Epidermal melanocyte (primary cell): ENCODE results near the gene XDH.

Experiments
- DNase-seq: peaks from one replicate; pipeline ENCODE4 v3.0.0; 2011; ENCODE audit warnings: low spot score; ENCODE audit not compliant: insufficient read length

XDH gene

DNA sequence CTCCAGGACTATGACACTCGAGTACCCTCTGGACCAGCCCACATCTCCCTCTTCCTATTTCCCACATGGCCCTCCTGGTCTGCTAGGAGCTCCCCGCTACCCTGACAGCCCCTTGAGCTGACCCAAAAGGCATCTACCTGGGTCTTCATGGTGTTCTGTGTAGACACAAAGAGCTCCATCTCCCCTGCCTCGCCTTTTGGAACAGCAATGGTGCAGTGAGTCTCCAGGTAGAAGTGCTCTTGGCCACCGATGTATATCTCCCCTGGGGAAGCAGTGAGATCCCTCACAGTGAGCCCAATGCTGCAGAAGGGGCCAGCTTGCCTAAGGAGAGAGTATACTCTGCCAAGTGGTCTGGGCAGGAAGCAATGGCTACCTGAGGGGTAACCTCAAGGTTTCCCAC lies 47.8 kb downstream of the XDH start:
- no peak for DNase-seq

DNA sequence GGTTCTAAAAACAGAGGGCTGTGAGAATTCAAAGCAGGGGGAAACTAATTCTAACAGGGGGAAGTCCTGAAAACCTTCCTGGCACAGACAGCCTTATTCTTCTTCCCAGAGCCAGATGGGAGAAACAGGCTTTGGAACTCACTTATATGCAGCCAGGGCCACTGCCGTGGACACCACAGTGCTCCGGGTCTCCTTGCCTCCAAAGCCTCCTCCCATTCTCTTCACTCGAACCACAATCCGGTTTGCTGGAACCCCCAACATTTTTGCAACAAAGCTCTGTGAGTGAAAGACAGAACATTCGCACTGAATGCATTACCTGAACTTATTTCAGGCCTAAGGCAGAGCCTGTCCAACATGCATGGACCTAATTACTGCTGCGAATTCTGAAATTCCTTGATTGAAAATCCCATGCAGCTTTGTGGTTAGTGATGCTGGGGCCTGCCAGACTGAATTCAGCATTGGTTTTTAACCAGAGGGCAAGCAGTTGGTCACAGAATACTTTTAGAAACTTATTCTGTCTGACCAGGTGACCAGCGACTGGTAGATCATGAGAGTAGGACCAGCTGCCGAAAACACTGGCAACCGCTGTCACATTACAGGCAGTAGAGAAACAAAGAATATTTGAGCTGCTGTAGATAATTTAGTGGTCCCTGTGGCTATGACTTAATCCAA lies 48.6 kb downstream of the XDH start:
- no peak for DNase-seq

DNA sequence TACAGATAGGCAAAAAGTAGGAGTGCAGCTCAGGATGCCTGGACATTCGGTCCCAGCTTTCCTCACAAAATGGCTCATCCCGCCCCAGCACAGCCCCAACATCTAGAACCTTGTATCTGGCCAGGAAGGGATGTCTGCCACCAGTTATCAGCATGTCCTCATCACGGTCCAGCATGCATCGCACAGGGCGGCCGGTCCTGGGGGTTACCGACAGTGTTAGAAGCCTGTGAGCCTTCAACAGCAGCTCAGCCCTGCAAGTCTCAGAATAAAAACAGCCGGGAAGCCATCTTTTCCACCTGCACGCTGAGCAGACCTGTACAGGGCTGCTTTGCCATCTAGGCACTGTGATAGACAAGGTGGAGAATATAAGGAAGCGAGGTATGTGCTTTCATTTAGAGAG lies 49.2 kb downstream of the XDH start:
- no peak for DNase-seq

DNA sequence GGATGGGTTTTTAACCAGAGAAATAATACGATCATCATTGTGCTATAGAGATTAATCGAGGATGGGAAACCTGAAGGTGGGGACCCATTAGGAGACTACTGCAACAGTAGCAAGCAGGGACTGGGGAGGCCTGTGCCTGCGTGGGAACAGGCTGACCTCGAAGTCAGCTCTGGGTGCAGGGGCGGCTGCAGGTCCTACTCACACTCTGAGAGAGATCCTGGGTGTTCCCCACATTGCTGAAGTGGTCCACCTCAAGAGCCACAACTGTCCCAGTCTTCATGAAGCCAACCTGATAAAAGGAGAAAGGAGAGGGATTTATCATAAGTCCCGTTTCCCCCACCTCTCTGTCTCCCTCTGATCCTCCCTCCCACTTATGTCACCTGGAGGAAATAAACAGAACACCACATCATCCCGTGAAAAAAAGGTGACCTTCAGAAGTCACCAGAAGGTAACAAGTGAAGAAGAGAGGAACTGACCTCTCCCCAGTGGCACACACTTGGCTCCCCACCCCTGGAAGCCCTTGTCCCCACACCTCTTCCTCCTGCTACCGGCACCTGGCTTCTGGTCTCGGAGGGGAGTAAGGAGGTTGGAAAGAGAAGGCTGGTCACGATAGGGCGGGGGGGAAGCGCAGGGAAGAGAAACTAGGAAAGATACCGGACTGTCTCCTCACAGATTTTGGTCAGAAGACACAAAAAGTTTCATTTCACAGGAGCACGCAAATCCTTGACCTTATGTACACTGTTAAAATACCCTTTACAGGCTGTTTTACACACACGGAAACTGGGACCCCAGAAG lies 50.4 kb downstream of the XDH start:
- DNase-seq = no peak

DNA sequence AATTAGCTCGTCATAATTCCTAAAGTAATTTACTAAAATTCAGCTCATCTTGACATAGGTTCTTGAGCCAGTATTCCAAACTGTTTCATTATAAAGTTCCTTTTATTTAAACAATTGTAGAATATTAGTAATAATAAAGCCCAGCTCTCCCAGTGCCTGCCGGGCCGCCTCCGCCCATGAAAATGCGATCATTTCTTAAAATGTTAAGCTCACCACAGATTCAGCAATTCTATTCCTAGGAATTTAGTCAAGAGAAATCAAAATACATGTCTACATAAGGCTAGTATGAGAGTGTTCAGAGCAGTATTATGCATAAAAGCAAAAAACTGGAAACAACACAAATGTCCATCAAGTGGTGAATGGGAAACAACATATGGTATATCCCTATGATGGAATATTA lies 52.0 kb downstream of the XDH start:
- no peak for DNase-seq

DNA sequence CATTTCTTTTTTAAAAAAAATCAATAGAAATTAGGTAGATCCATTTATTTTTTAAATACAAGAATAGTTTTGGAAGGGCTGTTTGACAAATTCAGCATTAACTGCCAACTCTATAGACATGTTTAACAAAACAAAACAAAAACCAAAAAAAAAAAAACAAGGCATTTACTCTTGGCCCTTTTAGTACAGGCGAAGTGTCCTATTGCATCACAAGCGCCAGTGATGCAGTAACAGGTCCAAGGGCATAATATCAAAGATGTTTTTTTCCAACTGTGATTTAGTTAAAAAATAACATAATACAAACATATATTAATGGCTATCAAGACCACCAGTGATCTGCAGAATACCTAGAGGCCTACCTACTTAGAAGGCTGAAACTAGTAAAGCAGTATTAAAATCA lies 55.3 kb downstream of the XDH start:
- no peak for DNase-seq

DNA sequence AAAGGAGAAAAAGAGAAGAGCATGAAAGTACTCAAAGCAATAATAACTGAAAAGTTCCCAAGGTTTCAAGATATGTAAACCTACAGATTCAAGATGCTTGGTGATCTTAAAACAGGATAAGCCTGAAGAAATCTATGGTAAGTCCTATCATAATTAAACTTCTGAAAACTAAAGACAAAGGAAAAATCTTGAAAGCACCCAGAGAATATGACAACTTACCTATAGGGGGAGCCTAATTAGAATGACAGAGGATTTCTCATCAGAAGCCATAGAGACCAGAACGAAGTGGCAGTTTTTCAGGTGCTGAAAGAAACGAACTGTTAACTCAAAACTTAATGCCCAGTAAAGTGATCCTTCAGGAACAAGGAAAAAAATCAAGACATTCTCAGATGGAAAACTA lies 59.7 kb downstream of the XDH start:
- DNase-seq = no peak

DNA sequence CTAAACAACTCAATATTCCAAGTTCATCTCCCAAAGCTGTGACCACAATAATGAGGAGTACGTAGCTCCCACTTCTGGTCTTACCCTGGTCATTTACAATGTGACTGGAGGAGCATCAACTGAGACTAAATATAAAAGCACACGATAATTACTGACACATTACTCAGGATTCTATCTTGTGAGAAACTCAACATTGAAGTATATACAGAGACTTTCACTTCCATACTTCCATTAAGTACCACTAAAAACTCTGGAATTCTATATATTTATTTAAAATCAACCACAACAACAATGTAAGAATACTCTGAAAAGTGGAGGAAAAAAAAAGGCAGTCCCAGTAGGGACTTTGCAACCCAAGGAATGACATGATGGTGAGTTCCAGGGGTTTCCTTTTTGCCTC lies 61.4 kb downstream of the XDH start:
- no peak for DNase-seq

DNA sequence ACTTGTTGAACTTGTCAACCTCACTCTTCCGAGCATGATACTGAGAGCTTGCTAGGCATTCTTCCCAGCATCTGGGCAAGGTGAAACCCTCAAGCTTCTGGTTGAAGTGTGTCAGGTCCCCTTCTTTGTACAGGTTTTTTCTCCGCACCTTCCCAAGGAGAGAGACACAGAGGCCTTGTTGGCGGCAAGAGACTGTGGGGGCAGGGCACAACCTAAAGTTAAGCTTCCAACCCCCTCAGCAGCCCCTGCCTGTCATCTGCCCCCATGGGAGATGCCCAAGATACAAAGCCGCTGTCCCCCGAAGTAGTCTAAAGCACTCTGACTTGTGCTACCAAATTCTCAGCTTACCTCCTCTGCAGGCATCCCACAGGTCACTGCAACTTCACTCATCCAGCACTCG lies 64.9 kb downstream of the XDH start:
- DNase-seq = no peak

DNA sequence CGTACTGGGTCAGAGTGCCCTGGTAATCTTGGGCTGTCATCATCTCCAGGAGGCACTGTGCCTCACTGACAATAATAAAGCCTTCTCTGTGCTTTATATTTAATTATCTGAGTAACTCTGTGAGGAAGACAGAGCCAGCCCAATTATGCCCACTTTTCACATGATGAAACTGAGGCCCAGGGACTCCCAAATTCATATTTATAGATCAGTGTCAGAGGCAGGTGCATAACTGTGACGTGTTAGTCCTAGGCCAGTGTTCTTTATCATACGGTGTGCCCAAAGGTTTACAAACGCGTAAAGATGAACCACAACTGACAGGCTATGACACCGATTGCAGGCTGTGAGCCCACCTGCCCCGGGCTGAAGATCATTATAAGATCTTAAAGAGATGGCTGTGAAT lies 65.4 kb downstream of the XDH start:
- DNase-seq = no peak

DNA sequence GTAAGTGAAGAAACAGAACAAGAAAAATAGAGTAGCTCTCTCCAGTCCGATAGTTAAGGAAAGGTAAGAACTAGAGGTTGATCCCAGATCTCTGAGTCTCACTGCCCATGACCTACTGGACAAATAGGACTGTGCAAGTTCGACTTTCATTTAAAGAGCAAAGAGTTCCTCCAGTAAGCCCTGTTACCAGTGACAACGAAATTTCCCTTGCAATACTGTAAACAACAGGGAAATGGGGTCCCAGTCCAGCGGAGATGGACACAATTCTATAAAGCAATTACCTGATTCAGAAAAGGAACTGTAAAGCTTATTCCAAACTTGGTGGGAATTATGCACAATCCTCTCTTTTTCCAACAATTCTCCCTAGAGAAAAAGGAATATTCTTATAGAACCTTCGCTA lies 65.9 kb downstream of the XDH start:
- no peak for DNase-seq

DNA sequence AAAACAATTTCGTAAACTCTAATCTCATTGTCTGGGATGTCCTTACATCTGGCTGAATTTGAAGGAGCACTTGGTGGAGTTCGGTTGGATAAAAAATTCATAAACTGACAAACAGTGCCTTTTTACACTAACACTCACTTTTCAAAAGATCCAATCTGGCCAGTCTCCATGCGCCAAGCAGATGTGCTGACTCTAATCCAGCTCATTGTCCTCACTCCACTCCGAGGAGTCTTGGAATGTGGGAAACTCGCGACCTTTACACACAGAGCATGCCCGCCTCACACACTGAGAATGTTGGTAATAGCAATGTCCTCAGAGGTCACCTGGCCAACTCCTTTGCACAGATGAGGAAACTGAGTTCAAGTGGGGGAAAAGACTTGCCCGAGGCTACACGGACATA lies 66.8 kb downstream of the XDH start:
- peak; percentile 49 for DNase-seq

DNA sequence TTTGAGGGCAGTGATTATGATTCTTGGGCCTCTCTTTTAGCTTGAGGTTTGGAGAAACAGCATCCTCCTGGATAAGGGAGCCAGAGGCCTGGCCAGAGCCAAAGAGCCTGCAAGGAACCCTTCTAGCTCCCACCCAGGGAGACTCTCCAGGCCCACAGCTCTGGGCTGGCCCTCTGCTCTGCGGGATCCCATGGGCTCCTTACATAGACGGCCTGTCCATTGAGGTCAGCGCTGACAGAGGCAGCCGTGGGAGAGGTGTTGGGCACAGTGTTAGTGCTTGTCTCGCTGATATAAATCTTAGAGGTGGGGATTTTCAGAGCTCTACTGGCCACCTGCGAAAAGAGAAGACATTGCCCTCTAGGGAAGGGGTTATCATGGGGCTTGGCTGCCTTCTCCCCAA lies 67.2 kb downstream of the XDH start:
- no peak for DNase-seq

DNA sequence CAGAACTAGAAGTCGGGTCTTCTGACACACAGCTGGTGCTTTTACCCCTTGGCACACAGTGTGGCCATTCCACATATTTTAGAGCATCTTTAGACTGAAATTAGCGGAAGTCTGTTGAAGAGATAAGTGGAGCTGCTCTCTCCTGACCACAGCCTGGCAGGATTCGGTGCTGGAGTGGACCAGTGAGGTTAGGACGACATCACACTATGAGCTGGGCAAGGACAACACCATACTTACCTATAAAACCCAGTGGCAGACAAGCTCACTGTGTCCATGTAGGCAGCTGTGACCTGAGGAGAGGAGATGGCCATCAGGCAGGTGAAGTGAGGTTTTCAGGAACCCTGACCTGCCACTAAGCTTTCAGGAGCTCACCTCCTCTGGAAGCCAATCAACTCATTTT lies 70.1 kb downstream of the XDH start:
- DNase-seq = no peak

DNA sequence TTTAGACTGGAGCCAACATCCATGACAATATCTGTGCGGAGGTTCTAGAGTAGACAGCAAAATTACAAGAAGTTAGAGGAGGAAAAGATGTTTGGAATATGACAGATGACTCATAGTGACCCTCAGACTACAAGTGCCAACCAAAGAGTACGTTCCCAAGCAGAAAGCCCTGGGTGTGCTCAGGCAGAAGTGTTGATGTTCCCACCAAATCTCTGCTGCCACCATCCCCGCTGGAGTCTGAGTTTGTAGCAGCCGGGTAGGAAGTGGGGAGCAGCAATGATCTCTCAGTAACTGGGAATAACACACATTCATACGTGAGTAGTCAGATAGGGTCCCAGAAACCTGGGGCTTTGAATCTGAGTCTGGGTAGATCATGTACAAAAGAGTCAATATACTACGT lies 73.2 kb downstream of the XDH start:
- DNase-seq = no peak

DNA sequence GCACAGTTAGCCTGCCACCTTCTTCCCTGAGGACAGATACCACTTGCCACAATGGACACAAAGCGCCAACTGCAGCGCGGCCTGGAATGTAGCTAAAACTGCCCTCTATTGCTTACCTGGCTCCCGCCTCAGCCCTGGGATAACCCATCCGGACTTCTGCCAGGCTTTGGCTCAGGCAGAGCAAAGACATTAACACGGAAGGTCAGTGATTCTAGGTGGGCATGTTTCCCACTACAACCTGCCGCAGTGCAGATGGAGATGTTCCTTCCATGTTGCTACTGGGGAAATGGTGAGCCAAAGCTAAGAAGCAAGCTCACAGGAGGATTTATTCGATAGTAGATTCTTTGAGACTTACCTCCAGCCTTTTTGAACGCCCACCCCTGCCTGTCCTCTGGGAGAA lies 74.8 kb downstream of the XDH start:
- no peak for DNase-seq

DNA sequence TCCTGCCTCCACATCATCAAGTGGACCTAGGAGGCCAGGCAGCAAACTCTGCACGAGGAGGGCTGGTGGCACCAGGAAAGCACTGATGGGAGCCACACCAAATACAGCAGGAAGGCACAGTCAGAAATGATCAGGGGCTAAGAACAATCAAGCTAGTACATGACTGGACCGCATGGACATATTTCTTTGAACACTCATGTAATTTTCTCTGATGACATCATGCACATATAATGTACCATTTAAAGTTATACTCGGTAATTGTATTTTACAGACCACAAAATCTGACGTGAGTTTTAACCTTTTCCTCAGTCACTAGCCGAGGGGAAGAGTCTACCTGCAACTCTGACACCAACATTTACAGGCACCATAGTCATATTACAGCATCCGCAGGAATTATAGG lies 76.7 kb downstream of the XDH start:
- no peak for DNase-seq

DNA sequence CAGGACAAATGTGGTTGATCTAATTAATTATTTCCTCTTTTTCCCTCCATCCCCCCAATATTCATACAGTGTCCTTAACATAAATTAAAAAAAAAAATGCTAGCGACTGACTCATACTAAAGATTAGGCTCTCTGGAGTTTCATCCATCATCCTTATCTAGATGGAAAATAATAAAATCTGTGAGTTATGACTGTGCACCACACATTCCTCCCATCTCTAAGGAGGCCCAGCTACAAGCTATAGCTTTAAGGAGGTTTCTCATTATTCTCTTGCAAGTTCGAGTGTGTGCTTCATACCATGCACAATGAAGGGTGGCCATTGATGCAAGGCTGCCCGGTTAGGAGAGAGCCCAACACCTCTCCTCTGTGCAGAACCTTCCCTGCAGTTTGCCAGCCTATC lies 77.3 kb downstream of the XDH start:
- DNase-seq = no peak

DNA sequence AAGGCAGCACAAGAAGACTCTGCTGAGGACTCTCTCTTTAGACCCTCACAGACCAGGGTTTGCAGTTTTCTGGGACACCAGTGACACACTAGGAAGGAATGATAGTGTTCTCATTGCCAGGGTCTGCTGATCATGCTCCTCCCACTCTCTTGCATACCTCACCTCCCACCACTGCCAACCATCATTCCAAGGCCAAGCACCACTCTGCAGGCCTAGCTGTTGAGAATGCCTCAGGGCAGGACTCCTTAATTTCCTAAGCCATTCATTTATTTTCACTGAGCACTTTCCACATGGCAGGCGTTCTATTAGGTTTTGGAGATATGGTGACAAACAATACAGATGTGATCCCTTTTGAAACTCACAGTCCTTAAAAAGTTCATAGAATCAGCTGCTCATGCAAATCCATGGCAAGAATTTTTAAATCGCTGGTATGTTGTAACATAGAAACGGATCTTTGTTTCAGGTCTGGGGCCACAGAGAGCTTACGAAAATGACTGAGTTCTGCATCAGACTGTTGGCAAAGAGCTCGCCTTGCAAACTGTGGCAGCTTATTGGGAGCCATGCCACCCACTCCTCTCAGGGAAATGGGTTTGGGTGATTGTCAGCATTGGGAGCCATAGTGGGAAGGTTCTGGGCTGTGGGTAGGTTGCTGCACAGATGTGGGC lies 78.5 kb downstream of the XDH start:
- no peak for DNase-seq

DNA sequence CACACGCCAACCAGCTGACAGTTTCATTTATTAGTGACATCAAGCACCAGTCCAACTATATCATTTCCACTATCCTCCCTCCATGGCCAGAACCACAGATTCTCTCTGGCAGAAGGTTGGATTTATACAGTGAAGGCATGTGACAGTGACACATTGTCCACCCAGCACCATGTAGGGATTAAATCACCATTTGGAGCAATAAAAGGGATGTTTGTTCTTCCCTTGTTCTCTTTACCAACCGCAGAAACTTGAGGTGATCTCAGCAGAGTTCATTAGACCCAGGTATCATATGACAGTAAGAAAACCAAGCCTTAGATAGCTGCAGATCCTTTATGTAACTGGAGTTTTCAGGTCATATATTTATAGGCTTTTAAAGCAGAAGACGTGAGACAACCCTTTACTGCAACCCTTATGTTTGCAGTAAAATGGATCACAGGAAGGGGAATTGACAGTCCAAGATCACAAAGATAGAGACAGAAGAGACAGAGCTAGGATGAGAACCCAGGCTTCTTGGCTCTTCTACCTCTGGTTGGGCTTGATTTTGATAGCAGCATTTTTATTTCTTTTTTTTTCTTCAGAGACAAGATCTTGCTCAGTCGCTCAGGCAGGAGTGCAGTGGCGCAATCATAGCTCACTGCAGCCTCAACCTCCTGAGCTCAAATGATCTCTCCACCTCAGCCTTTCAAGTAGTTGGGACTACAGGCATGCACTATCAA lies 80.1 kb downstream of the XDH start:
- no peak for DNase-seq

DNA sequence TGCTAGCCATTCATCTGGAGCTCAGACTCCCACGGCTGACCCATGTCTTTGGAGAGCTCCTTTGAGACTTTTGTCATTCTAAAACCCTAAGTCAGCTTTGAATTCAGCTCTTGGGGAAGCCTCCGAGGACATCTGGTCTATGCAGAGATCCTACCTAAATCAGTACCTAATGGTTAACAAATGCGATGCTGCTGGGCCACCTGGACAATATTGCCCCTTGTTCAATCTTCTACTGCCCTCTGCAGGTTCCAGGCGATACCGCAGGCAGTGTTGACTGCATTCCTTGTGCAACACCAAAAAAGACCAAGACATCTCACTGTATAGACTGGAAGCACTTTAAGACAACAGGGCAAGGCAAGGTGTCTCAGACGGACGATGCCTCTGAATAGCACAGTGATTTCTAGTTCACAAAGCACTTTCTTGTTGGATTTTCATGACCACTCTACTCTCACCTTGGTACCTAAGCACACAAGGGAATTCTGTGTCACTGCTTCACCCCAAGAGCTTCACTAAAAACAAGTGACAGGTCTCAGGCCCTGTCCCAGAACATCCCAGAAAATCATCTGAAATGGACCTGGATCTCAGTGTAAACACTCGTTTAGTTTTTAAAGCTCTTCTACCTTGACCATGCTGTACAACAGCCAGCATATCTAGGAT lies 80.9 kb downstream of the XDH start:
- peak; percentile 70 for DNase-seq

DNA sequence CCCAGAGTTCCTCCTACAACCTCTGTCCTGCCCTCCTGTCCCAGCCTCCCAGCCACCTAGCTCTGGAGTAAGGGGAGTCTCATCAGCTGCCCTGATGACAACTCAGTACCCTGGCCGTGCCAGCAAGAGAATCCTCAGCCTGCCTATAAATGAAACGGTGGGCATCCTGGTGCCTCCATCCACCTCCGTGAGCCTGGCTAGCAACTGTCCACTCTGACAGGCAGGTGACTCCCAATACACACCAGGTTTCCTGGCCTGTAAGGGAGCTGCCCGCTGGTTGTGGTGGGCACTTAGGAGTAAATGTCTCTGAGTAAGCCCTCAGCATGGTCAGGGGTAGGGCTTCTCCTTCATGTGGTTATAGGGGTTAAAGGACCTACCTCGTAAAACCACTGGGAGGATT lies 81.5 kb downstream of the XDH start:
- no peak for DNase-seq
